ENCODE data around the gene UCN3.

UCN3 gene

GRCh38 chr10:5393529-5393928, 28.8 kb downstream of the UCN3 start:
- Histone ChIP-seq H3K36me3 (ENCODE audit: control insufficient read depth in 2 of 2, insufficient read depth in 1 of 2, low read length in 2 of 2) (no peaks in the 10 kb centered on the region), H3K4me3 (ENCODE audit: low read depth, low read length) (no peak overlapping the region), H3K27ac (ENCODE audit: extremely low read depth, low read depth, low read length) (no peak overlapping the region), H3K9me3 (ENCODE audit: control insufficient read depth, insufficient read depth, low read depth, low read length) (no peaks in the 10 kb centered on the region), H3K4me1 (ENCODE audit: control insufficient read depth, insufficient read depth, low read length) (no peaks in the 10 kb centered on the region)
- ChIA-PET CTCF (no interaction called here), POLR2A (no interaction called here)
- TF ChIP-seq, protein P1, sequence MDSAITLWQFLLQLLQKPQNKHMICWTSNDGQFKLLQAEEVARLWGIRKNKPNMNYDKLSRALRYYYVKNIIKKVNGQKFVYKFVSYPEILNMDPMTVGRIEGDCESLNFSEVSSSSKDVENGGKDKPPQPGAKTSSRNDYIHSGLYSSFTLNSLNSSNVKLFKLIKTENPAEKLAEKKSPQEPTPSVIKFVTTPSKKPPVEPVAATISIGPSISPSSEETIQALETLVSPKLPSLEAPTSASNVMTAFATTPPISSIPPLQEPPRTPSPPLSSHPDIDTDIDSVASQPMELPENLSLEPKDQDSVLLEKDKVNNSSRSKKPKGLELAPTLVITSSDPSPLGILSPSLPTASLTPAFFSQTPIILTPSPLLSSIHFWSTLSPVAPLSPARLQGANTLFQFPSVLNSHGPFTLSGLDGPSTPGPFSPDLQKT (IDR thresholded peaks at IDR 0.05; ENCODE audit: borderline replicate concordance, low read depth, low read length) = no peak
- TF ChIP-seq HOXD13 (CRISPR knock-in tag; IDR thresholded peaks at IDR 0.05; ENCODE audit: borderline replicate concordance) (no peak), ZNF366 (tag by site-specific recombination; conservative IDR thresholded peaks at IDR 0.05) (no peak)

DNA sequence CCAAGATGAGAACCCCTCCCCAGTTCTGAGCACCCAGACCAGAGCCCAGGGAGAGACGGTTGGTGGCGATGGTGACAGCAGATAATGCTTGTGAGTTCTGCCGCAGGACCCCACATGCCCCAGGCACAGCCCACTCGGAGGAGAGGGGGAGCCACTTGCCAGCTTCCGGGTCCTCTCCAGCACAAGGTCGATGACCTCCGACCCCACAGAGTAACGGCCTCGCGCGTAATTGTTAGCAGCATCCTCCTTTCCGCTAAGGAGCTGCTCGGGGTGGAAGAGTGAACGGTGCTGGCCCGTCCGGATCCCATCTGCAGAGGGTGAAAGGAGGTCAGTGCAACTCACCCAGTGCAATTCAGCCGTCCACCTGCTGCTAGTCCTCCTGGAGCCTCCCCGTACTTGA, 30.4 kb downstream of the UCN3 start:
- Histone ChIP-seq H3K4me3 (ENCODE audit: low read depth, low read length) (no peak overlapping the region), H3K9me3 (ENCODE audit: control insufficient read depth, insufficient read depth, low read depth, low read length) (no peaks in the 10 kb centered on the region), H3K27ac (ENCODE audit: extremely low read depth, low read depth, low read length) (no peak overlapping the region), H3K36me3 (ENCODE audit: control insufficient read depth in 2 of 2, insufficient read depth in 1 of 2, low read length in 2 of 2) (no peaks in the 10 kb centered on the region), H3K4me1 (ENCODE audit: control insufficient read depth, insufficient read depth, low read length) (no peaks in the 10 kb centered on the region)
- CTCF ChIA-PET = interaction anchor here (1.0 kb wide), 1 partner anchor 12 kb away, joined by 3 read pairs; no protein-coding TSS in a partner anchor
- no peak for TF ChIP-seq ZNF747 (tag by site-specific recombination; IDR thresholded peaks at IDR 0.05)
- TF ChIP-seq, protein P2, sequence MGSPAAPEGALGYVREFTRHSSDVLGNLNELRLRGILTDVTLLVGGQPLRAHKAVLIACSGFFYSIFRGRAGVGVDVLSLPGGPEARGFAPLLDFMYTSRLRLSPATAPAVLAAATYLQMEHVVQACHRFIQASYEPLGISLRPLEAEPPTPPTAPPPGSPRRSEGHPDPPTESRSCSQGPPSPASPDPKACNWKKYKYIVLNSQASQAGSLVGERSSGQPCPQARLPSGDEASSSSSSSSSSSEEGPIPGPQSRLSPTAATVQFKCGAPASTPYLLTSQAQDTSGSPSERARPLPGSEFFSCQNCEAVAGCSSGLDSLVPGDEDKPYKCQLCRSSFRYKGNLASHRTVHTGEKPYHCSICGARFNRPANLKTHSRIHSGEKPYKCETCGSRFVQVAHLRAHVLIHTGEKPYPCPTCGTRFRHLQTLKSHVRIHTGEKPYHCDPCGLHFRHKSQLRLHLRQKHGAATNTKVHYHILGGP (tag by site-specific recombination; IDR thresholded peaks at IDR 0.05) = no peak
- TF ChIP-seq KLF1 (tag by site-specific recombination; IDR thresholded peaks at IDR 0.05) = no peak
- TF ChIP-seq ZNF621 (tag by site-specific recombination; IDR thresholded peaks at IDR 0.05) = no peak
- TF ChIP-seq ZXDB (tag by site-specific recombination; IDR thresholded peaks at IDR 0.05) = no peak
- no peak for TF ChIP-seq ZNF2 (tag by site-specific recombination; IDR thresholded peaks at IDR 0.05)
- TF ChIP-seq ZNF521 (tag by site-specific recombination; IDR thresholded peaks at IDR 0.05) = no peak
- no peak for TF ChIP-seq ZNF707 (tag by site-specific recombination; IDR thresholded peaks at IDR 0.05)
- POLR2A ChIA-PET = no interaction called here

DNA sequence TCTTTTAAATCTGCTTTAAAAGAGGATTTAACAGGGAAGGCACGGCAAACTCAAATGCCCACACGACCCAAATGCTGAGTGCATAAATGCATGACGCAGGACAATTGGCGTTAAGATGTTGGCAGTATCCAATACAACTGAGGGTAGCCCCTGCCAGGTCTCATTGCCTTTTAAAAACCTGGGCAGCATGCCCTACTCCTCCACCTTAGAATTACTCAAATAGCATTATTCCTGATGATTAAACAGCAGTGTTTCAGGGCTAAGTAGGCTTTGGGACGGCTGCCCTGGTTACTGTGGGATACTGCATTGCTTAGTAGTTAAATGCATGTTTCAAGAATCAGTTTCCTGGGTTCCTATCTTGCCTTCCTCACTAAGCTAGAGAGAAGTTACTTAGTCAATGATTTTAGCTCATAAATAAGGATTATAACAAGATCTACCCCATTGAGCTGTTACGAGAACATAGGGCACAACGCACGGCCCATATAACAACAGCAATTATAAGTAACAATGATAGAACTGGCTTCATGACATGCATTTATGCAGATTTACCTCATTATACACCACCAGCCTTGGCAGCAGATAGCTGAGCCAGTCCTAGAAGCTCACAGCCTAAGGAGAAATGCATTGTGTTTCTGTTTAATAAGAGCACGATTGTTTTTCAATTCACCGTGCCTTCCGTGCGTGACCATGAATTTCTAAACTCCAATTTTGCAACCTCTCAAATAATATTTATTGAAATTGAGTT, 32.0 kb downstream of the UCN3 start:
- Histone ChIP-seq H3K27ac (ENCODE audit: extremely low read depth, low read depth, low read length) (no peak overlapping the region), H3K4me3 (ENCODE audit: low read depth, low read length) (no peak overlapping the region), H3K9me3 (ENCODE audit: control insufficient read depth, insufficient read depth, low read depth, low read length) (no peaks in the 10 kb centered on the region), H3K36me3 (ENCODE audit: control insufficient read depth in 2 of 2, insufficient read depth in 1 of 2, low read length in 2 of 2) (no peaks in the 10 kb centered on the region), H3K4me1 (ENCODE audit: control insufficient read depth, insufficient read depth, low read length) (no peaks in the 10 kb centered on the region)
- POLR2A ChIA-PET = no interaction called here
- CTCF ChIA-PET = interaction anchor here (1.0 to 1.1 kb wide), 2 partner anchors 13 to 45 kb away, joined by 3 to 8 read pairs; no protein-coding TSS in a partner anchor
- no peak for TF ChIP-seq REST (tag by site-specific recombination; IDR thresholded peaks at IDR 0.05)
- TF ChIP-seq ZNF513 (tag by site-specific recombination; IDR thresholded peaks at IDR 0.05) = no peak
- TF ChIP-seq ZNF548 (tag by site-specific recombination; IDR thresholded peaks at IDR 0.05) = no peak
- TF ChIP-seq ZNF830 (tag by site-specific recombination; IDR thresholded peaks at IDR 0.05; ENCODE audit: low read depth) = no peak
- no peak for TF ChIP-seq ZNF138 (tag by site-specific recombination; IDR thresholded peaks at IDR 0.05; ENCODE audit: borderline replicate concordance)
- TF ChIP-seq, protein P3, sequence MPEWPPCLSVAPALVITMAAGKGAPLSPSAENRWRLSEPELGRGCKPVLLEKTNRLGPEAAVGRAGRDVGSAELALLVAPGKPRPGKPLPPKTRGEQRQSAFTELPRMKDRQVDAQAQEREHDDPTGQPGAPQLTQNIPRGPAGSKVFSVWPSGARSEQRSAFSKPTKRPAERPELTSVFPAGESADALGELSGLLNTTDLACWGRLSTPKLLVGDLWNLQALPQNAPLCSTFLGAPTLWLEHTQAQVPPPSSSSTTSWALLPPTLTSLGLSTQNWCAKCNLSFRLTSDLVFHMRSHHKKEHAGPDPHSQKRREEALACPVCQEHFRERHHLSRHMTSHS (tag by site-specific recombination; IDR thresholded peaks at IDR 0.05) = no peak

All from HEK293 (cell line).